Ureter (tissue), 1 donor: Measurements from ENCODE around the gene DDAH1. TPM values are rescaled to one million over a fixed set of nuclear protein-coding genes. Genes with fewer than 3 reads are reported as not detected.
A peak's percentile ranks its signal among the peaks of the same experiment; 100 is the strongest.
"Not testable (repeated sequence)": the region's sequence is repeated elsewhere in the genome, so short reads cannot be mapped to it uniquely, and the experiment has no call there.

ENCODE experiments used
- DNase-seq: peaks from one replicate; pipeline ENCODE4 v3.0.0-alpha.2; 2020; ENCODE audit warnings: low spot score
- total RNA-seq: library from RNA; stranded (reverse); gene quantifications from one replicate; pipeline ENCODE4 v1.2.4, GENCODE V29; 2023
- donor health status: DM: yes; HTN: yes; CAD: no.

Gene DDAH1
- 51.2 TPM for total RNA-seq

DNA sequence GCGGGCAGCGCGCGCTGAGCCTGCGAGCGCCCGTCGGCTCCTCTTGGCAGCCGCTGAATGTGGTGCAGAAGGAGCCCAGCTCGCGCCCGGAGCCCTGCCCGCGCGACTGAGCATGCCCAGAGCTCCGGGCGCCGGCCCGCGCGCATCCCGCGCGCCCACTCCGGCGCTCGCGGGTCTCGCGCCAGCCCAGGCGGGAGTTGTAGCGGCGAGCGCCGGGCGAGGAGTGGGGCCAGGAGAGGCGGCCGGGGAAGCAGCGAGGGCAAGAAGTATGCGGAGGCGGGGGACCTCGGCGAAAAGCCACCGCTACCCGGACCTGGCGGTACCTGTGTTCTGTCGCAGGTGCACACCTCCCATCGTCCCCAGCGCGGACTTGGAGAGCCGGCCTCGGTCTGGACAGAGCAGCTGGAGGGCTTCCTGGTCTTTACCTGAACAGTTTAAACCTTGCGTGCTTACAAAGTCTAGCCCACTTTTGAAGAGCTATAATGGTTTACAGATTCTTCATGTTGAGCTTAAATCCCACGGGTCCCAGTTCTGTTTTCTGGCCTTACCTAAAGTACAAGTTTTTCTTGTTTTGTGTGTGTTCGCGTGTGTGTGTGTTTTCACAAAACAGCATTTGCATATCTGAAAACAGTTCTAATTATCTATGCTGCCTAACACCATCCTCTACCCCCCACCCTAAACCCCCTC lies at the start of gene DDAH1:
TSS of gene DDAH1 (minus strand) at position 61 of the 687 bp plus-strand sequence. CDS start 114 bp downstream, outside the sequence.
- DNase-seq: peak; percentile 51

DNA sequence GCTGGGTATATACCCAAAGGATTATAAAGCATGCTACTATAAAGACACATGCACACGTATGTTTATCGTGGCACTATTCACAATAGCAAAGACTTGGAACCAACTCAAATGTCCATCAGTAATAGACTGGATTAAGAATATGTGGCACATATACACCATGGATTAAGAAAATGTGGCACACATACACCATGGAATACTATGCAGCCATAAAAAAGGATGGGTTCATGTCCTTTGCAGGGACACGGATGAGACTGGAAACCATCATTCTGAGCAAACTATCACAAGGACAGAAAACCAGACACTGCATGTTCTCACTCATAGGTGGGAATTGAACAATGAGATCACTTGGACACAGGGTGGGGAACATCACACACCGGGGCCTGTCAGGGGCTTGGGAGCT lies 49.0 kb upstream of the DDAH1 start:
- DNase-seq: not testable (repeated sequence)

- no peak for DNase-seq
These were observed 39.5 kb upstream of the DDAH1 start for GRCh38 chr1:85504417-85504816.

- peak; percentile 62 for DNase-seq
These were observed 37.7 kb upstream of the DDAH1 start for GRCh38 chr1:85502625-85503083.

GRCh38 chr1:85502171-85502570 lies 37.2 kb upstream of the DDAH1 start:
- DNase-seq: no peak

DNA sequence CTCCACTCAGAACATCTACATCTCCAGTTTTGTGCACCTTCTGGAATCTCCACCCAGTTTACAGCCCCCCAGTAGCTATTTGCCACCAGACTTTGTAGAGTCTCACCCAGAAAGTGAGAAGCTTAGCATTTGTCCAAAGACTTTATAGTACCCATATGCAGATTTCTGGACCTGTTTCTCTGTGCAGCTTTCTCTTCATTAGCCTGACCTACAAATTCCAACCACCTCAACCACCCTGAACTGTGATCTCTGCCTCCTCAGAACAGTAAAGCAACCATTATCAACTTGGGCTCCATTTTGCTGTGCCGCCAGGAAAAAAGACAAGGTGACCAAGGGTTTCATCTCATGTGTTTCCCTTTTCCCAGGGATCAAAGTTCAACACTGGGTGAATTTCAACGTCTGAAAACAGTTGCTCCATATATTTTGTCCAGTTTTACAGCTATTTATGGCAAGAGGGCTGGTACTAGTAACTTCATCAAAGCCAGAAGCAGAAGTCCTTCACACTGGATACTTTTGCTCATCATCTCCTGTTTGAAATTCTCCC lies 36.5 kb upstream of the DDAH1 start:
- no peak for DNase-seq

GRCh38 chr1:85496941-85497582 lies 32.1 kb upstream of the DDAH1 start:
- no peak for DNase-seq

DNA sequence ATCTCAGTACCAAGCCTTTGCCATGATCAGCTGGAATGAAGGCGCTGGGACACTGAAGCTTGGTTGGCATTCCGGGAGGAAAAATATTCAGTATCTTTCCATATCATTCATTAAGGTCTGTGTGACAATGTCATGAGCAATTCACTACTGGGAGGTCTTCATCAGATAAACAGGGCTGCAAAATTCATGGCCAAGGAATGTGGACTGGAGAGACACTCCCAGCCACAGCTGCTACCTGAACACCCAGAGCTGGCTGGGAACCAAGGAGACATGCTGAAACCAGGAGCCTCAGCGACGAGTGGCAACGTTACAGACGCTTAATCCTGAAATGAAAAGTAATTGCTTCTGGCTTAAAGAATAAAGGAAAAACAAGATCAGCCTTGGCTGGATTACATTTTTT lies 30.6 kb upstream of the DDAH1 start:
- DNase-seq: peak; percentile 68

GRCh38 chr1:85494904-85495266 lies 29.9 kb upstream of the DDAH1 start:
- DNase-seq: no peak

- DNase-seq: no peak
These were observed 29.3 kb upstream of the DDAH1 start for GRCh38 chr1:85494074-85494903.

DNA sequence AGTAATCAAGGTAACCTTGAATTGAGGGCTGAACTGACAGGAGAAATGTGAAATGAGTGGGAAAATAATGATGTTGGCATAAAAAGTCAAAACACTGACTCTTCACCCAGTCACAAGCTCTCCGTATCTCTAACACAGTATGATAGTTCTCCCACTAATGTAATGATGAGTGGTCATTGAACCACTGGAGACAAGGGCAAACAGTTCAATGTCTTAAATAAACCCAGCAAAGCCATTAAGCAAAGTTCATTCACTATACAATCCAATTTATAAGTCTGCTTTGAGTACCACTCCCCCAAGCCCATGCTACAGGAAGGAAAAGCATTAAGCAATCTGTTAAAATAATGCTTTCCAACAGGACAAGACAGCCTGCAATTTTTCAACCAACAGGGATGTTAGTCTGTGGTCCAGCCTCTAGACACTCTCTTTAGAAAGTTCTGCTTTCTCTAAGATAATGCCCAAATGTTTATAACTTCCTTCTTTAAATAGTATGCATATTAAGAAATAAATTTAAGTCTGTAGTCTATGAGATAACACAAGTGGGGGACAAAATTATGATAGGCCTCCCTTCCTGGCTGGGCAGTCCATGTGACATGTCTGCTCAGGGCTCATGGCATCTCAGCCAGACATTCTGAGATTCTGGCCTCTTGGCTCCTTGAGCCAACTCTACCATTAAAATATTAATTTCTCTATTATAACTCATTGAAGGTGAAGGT lies 25.5 kb upstream of the DDAH1 start:
- DNase-seq: no peak

DNA sequence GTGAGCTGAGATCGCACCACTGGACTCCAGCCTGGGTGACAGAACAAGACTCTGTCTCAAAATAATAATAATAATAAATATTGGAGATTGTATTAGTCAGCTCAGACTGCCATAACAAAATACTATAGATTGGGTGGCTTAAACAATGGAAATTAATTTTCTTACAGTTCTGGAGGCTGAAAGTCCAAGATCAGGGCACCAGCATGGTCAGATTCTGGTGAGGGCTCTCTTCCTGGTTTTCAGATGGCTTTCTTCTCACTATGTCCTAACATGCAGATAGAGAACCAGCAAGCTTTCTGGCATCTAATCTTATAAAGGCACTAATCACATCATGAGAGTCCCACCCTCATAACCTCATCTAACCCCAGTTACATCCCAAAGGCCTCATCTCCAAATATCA lies 23.2 kb upstream of the DDAH1 start:
- no peak for DNase-seq

- no peak for DNase-seq
These were observed 20.6 kb upstream of the DDAH1 start for GRCh38 chr1:85485516-85485915.

DNA sequence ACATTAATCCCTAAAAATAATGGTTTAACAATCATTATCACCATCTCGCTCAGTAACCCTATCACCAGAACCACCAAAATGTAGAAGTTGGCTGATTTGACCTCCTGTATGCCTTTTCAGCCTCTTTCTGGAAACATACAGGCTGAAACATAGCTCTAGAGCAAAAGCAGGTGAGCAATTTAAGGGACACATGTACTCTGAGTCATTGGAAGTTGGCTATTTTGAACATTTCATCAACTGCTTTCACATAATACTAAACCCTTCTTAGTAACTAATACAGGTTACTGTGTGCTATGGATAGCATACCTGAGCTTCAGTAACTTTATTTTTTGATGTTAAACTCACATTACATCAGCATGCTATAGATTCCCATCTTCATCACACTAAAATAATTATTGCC lies 19.8 kb upstream of the DDAH1 start:
- no peak for DNase-seq

DNA sequence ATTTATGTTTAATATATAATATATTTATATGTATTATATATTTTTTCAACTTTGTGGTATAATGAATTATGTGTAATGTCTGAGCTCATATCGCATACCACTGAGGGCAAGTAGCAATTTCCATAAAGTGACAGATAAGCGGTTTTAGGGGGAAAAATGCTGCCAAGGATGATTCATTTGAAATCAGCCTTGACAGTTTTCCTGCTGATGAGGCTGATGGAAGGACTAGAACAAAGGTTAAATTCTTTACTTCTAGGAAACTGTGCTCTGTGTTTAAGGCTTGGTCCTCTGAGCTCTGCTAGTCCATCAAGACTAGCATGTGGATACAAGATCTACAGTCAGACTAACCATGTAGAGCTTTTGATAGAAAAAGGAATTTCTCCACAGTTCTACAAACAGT lies 19.3 kb upstream of the DDAH1 start:
- DNase-seq: no peak

GRCh38 chr1:85481688-85482087 lies 16.7 kb upstream of the DDAH1 start:
- DNase-seq: no peak

- DNase-seq: no peak
These were observed 15.6 kb upstream of the DDAH1 start for GRCh38 chr1:85480566-85480965.

- no peak for DNase-seq
These were observed 14.5 kb upstream of the DDAH1 start for GRCh38 chr1:85479491-85479890.

DNA sequence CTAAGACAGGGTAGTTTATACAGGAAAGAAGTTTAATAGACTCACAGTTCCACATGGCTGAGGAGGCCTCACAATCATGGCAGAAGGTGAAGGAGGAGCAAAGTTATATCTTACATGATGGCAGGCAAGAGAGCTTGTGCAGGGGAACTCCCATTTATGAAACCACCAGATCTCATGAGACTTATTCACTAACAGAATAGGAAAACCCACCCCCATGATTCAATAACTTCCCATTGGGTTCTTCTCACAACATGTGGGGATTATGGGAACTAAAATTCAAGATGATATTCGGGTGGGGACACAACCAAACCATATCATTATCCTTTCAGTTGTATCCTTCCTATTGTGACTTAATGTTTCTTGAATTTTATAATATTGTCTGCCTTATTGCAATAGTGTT lies 13.4 kb upstream of the DDAH1 start:
- no peak for DNase-seq

GRCh38 chr1:85475055-85475454 lies 10.1 kb upstream of the DDAH1 start:
- no peak for DNase-seq

DNA sequence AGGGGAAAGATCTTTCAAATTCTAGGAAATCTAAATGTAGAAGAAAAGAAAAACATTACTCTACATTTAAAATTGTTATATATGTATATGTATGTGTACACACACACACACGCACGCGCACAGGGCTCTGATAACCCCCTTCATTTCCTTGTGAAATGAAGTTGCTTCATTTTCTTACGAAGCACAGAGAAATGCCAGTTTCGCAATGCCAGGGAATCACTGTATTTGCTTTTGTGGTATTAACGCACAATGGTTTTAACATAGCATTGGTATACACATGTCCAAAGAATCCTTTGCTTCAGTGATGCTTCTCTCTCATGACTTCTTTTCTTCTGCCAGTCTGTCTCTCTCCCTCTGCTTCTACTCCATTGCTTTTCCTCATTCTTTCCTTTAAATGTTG lies 8.4 kb upstream of the DDAH1 start:
- DNase-seq: no peak

DNA sequence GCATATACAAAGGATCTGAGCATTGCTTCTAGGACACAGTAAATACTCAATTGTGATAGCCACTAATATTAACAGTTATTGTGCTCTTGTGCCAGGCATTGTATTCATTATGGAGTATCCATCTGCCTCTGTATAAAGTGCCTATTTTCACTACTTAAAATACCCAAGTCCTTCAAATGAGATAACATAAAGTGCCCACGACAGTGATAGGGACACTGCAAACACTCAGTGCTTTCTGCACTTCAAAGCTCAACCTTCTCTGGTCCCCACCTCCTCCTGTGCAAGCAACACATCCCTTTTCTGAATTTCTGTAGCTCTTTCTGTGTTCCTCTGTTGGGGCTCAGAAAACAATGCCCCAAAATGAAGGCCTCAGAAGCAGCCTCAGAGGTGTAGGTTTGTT lies 6.6 kb upstream of the DDAH1 start:
- no peak for DNase-seq
